BJ (cell line): ENCODE results near the gene OSCP1. TPM values are rescaled to one million over a fixed set of nuclear protein-coding genes. Genes with fewer than 3 reads are reported as not detected.
"Not testable (repeated sequence)": the region's sequence is repeated elsewhere in the genome, so short reads cannot be mapped to it uniquely, and the experiment has no call there.

ENCODE experiments used
- CTCF ChIA-PET: fragments of 350-600 bp; formaldehyde crosslinking; extraction: SDS; loops from one replicate; lab custom pipeline; 2021; ENCODE audit warnings: antibody characterized with exemption, inconsistent platforms; lab: Yijun Ruan, JAX
- POLR2A ChIA-PET: fragments of 300-600 bp; sonication (Branson Sonifier 250); formaldehyde crosslinking; extraction: SDS; loops from one replicate; lab custom pipeline; 2021; ENCODE audit warnings: antibody characterized with exemption; lab: Charles Lee
- DNase-seq: peaks from one replicate; pipeline ENCODE4 v3.0.0-alpha.2; 2011; ENCODE audit warnings: low read depth
- H3K27me3 ChIP-seq: 2 replicates; pipeline ENCODE4 v1.6.0; 2011; ENCODE audit warnings: low read length; ENCODE audit not compliant: control insufficient read depth, insufficient read depth
- H3K36me3 ChIP-seq: 2 replicates; pipeline ENCODE4 v1.5.1; 2011; ENCODE audit warnings: low read length; ENCODE audit not compliant: control insufficient read depth, insufficient read depth
- H3K4me3 ChIP-seq: 2 replicates; pipeline ENCODE4 v1.5.1; 2011; ENCODE audit warnings: low read depth, mild to moderate bottlenecking, control low read depth, low read length
- polyA plus RNA-seq: library from polyadenylated mRNA; depleted of rRNA; stranded (reverse); fragments of >200 nt; gene quantifications from 2 replicates; pipeline ENCODE4 v1.2.3, GENCODE V29; 2011
- TF ChIP-seq, protein P1 (sequence below): IDR thresholded peaks from 2 replicates; pipeline ENCODE4 v1.5.1; 2011; ENCODE audit warnings: low read depth, mild to moderate bottlenecking, control low read depth, inconsistent platforms, low read length, moderate library complexity; ENCODE audit not compliant: insufficient read depth

Gene OSCP1
- polyA plus RNA-seq, 1 experiment: 11.5 TPM

- H3K36me3 ChIP-seq: no peaks in the 10 kb centered on the region
- DNase-seq: no peak
- TF ChIP-seq, protein P1, sequence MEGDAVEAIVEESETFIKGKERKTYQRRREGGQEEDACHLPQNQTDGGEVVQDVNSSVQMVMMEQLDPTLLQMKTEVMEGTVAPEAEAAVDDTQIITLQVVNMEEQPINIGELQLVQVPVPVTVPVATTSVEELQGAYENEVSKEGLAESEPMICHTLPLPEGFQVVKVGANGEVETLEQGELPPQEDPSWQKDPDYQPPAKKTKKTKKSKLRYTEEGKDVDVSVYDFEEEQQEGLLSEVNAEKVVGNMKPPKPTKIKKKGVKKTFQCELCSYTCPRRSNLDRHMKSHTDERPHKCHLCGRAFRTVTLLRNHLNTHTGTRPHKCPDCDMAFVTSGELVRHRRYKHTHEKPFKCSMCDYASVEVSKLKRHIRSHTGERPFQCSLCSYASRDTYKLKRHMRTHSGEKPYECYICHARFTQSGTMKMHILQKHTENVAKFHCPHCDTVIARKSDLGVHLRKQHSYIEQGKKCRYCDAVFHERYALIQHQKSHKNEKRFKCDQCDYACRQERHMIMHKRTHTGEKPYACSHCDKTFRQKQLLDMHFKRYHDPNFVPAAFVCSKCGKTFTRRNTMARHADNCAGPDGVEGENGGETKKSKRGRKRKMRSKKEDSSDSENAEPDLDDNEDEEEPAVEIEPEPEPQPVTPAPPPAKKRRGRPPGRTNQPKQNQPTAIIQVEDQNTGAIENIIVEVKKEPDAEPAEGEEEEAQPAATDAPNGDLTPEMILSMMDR: no peak
- CTCF ChIA-PET: interaction anchor here (1.0 kb wide), 1 partner anchor 29 kb away, joined by 5 read pairs; no protein-coding TSS in a partner anchor
- no peaks in the 10 kb centered on the region for H3K27me3 ChIP-seq
- H3K4me3 ChIP-seq: no peak overlapping the region
- POLR2A ChIA-PET: no interaction called here
Observed at GRCh38 chr1:36487906-36488305, 37.7 kb upstream of the OSCP1 start.

GRCh38 chr1:36487336-36487725, 37.1 kb upstream of the OSCP1 start:
- CTCF ChIA-PET, H3K36me3 ChIP-seq, H3K4me3 ChIP-seq, H3K27me3 ChIP-seq, POLR2A ChIA-PET, DNase-seq: not testable (repeated sequence)

- H3K36me3 ChIP-seq: no peaks in the 10 kb centered on the region
- H3K27me3 ChIP-seq: no peaks in the 10 kb centered on the region
- ChIA-PET CTCF (interaction anchor here (0.7 kb wide), 1 partner anchor 30 kb away, joined by 3 read pairs; no protein-coding TSS in a partner anchor), POLR2A (no interaction called here)
- TF ChIP-seq, protein P1: no peak
- H3K4me3 ChIP-seq: no peak overlapping the region
- no peak for DNase-seq
Observed at GRCh38 chr1:36486439-36487335, 36.4 kb upstream of the OSCP1 start.

- no peaks in the 10 kb centered on the region for H3K36me3 ChIP-seq
- TF ChIP-seq, protein P1: no peak
- H3K27me3 ChIP-seq: no peaks in the 10 kb centered on the region
- CTCF ChIA-PET: no interaction called here
- H3K4me3 ChIP-seq: no peak overlapping the region
- POLR2A ChIA-PET: no interaction called here
- no peak for DNase-seq
Observed at GRCh38 chr1:36486093-36486438, 35.8 kb upstream of the OSCP1 start.

DNA sequence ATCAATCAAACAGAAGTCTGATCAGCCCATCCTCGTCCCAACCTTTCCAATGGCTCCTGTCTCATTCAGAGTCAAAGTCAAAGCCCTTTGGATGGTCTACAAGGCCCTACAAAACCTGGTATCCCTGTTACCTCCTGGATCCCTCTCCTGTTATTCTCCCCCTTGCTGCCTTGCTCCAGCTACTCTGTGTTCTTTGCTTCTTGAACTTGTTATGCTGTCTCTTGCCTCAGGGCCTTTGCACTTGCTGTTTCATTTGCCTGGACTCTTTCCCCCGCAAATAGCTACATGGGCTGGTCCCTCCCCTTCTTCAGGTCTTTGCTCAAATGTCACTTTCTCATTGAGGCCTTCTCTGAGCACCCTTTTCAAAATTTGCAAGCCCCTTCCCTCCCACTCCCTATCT, 33.8 kb upstream of the OSCP1 start:
- POLR2A ChIA-PET: no interaction called here
- Histone ChIP-seq H3K27me3 (no peaks in the 10 kb centered on the region), H3K4me3 (no peak overlapping the region), H3K36me3 (no peaks in the 10 kb centered on the region)
- TF ChIP-seq, protein P1: no peak
- CTCF ChIA-PET: interaction anchor here (0.9 to 2.3 kb wide), 2 partner anchors 22 to 33 kb away, joined by 3 to 7 read pairs; no protein-coding TSS in a partner anchor
- no peak for DNase-seq
